HEK293 (cell line): Measurements from ENCODE around the gene KRT71.

ENCODE experiments used
- CTCF ChIA-PET: fragments of 350-600 bp; formaldehyde crosslinking; extraction: SDS; loops from one replicate; lab custom pipeline; 2021; ENCODE audit warnings: antibody characterized with exemption; lab: Yijun Ruan, JAX
- POLR2A ChIA-PET: fragments of 300-600 bp; formaldehyde crosslinking; extraction: SDS; loops from one replicate; lab custom pipeline; 2020; ENCODE audit warnings: antibody characterized with exemption, inconsistent platforms; lab: Yijun Ruan, JAX
- H3K27ac ChIP-seq: fragments of 200-500 bp; sonication (Bioruptor generic); 2 replicates; pipeline ENCODE4 v1.5.1; 2014; ENCODE audit warnings: low read depth, low read length, control low read depth, inconsistent platforms; ENCODE audit errors: extremely low read depth
- H3K36me3 ChIP-seq, 2 experiments: fragments of 200-500 bp in 1 of 2; sonication (Bioruptor generic) in 1 of 2; 1 replicate in 1 of 2; 2 replicates in 1 of 2; pipeline ENCODE4 v1.5.1; 2014 to 2017; ENCODE audit warnings: inconsistent platforms in 2 of 2, low read length in 2 of 2; ENCODE audit not compliant: control insufficient read depth in 2 of 2, insufficient read depth in 1 of 2
- H3K4me1 ChIP-seq: fragments of 200-500 bp; sonication (Bioruptor generic); 2 replicates; pipeline ENCODE4 v1.5.1; 2014; ENCODE audit warnings: mild to moderate bottlenecking, low read length, inconsistent platforms; ENCODE audit not compliant: control insufficient read depth, insufficient read depth
- H3K4me3 ChIP-seq: 2 replicates; pipeline ENCODE4 v1.5.1; 2011; ENCODE audit warnings: low read depth, mild to moderate bottlenecking, control low read depth, low read length, moderate library complexity
- H3K9me3 ChIP-seq: fragments of 200-500 bp; sonication (Bioruptor generic); 2 replicates; pipeline ENCODE4 v1.5.1; 2014; ENCODE audit warnings: low read depth, low read length, inconsistent platforms; ENCODE audit not compliant: control insufficient read depth, insufficient read depth
- MYNN ChIP-seq: fragments of 450-650 bp; formaldehyde crosslinking; IDR thresholded peaks from 2 replicates; pipeline ENCODE4 v1.5.1; 2016; ENCODE audit warnings: missing biosample characterization, missing genetic modification characterization, borderline replicate concordance
- PATZ1 ChIP-seq: fragments of 450-650 bp; formaldehyde crosslinking; IDR thresholded peaks from 2 replicates; pipeline ENCODE4 v1.5.1; 2016; ENCODE audit warnings: missing biosample characterization, missing genetic modification characterization
- TRIM28 ChIP-seq: IDR thresholded peaks from 2 replicates; pipeline ENCODE4 v1.6.1; 2011; ENCODE audit warnings: low read length, control low read depth, borderline replicate concordance
- ZBTB11 ChIP-seq: fragments of 450-650 bp; formaldehyde crosslinking; conservative IDR thresholded peaks from 2 replicates; pipeline ENCODE4 v1.5.1; 2016; ENCODE audit warnings: low read depth, missing biosample characterization, missing genetic modification characterization
- ZNF121 ChIP-seq: fragments of 450-650 bp; formaldehyde crosslinking; IDR thresholded peaks from 2 replicates; pipeline ENCODE4 v1.5.1; 2016; ENCODE audit warnings: missing biosample characterization, missing genetic modification characterization
- ZNF501 ChIP-seq: fragments of 450-650 bp; formaldehyde crosslinking; IDR thresholded peaks from 2 replicates; pipeline ENCODE4 v1.5.1; 2016; ENCODE audit warnings: missing biosample characterization, missing genetic modification characterization
- ZNF530 ChIP-seq: fragments of 450-650 bp; formaldehyde crosslinking; IDR thresholded peaks from 2 replicates; pipeline ENCODE4 v1.5.1; 2016; ENCODE audit warnings: low read depth, missing biosample characterization, missing genetic modification characterization
- ZNF549 ChIP-seq: fragments of 450-650 bp; IDR thresholded peaks from 2 replicates; pipeline ENCODE4 v1.5.1; 2018; ENCODE audit warnings: missing biosample characterization, missing genetic modification characterization, mild to moderate bottlenecking, inconsistent platforms, moderate library complexity
- ZNF561 ChIP-seq: fragments of 450-650 bp; IDR thresholded peaks from 2 replicates; pipeline ENCODE4 v1.5.1; 2018; ENCODE audit warnings: missing biosample characterization, missing genetic modification characterization, borderline replicate concordance
- ZNF571 ChIP-seq: fragments of 450-650 bp; formaldehyde crosslinking; IDR thresholded peaks from 2 replicates; pipeline ENCODE4 v1.5.0; 2017; ENCODE audit warnings: missing biosample characterization, missing genetic modification characterization
- ZNF660 ChIP-seq: fragments of 450-650 bp; IDR thresholded peaks from 2 replicates; pipeline ENCODE4 v1.5.1; 2018; ENCODE audit warnings: missing biosample characterization, mild to moderate bottlenecking, missing genetic modification characterization
- ZNF830 ChIP-seq: fragments of 450-650 bp; IDR thresholded peaks from 2 replicates; pipeline ENCODE4 v1.5.0; 2018; ENCODE audit warnings: missing biosample characterization, missing genetic modification characterization, low read depth, mild to moderate bottlenecking, moderate library complexity
- TF ChIP-seq, protein P1 (sequence below): fragments of 450-650 bp; formaldehyde crosslinking; IDR thresholded peaks from 2 replicates; pipeline ENCODE4 v1.5.1; 2017; ENCODE audit warnings: missing biosample characterization, missing genetic modification characterization
- TF ChIP-seq, protein P2 (sequence below): fragments of 450-650 bp; formaldehyde crosslinking; IDR thresholded peaks from 2 replicates; pipeline ENCODE4 v1.5.1; 2016; ENCODE audit warnings: missing biosample characterization, missing genetic modification characterization, low read depth

The KRT71 gene

GRCh38 chr12:52496590-52497071 lies 56.3 kb downstream of the KRT71 start (continued):
- TF ChIP-seq ZBTB11 (tag by site-specific recombination) = no peak
- TF ChIP-seq, protein P1, sequence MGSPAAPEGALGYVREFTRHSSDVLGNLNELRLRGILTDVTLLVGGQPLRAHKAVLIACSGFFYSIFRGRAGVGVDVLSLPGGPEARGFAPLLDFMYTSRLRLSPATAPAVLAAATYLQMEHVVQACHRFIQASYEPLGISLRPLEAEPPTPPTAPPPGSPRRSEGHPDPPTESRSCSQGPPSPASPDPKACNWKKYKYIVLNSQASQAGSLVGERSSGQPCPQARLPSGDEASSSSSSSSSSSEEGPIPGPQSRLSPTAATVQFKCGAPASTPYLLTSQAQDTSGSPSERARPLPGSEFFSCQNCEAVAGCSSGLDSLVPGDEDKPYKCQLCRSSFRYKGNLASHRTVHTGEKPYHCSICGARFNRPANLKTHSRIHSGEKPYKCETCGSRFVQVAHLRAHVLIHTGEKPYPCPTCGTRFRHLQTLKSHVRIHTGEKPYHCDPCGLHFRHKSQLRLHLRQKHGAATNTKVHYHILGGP = no peak

- POLR2A ChIA-PET = interaction anchor here (0.7 kb wide), 1 partner anchor 349 kb away, joined by 3 read pairs; no protein-coding TSS in a partner anchor
- Histone ChIP-seq H3K36me3 (no peaks in the 10 kb centered on the region), H3K4me3 (no peak overlapping the region), H3K9me3 (no peaks in the 10 kb centered on the region), H3K4me1 (peaks cover 6% of the 10 kb centered on the region)
- no peak for TF ChIP-seq ZNF561 (tag by site-specific recombination)
- TF ChIP-seq ZNF501 (tag by site-specific recombination) = no peak
- no peak for TF ChIP-seq ZNF530 (tag by site-specific recombination)
- TF ChIP-seq ZNF571 (tag by site-specific recombination) = no peak
- TF ChIP-seq ZNF121 (tag by site-specific recombination) = no peak
- no peak for TF ChIP-seq MYNN (tag by site-specific recombination)
- TF ChIP-seq, protein P2, sequence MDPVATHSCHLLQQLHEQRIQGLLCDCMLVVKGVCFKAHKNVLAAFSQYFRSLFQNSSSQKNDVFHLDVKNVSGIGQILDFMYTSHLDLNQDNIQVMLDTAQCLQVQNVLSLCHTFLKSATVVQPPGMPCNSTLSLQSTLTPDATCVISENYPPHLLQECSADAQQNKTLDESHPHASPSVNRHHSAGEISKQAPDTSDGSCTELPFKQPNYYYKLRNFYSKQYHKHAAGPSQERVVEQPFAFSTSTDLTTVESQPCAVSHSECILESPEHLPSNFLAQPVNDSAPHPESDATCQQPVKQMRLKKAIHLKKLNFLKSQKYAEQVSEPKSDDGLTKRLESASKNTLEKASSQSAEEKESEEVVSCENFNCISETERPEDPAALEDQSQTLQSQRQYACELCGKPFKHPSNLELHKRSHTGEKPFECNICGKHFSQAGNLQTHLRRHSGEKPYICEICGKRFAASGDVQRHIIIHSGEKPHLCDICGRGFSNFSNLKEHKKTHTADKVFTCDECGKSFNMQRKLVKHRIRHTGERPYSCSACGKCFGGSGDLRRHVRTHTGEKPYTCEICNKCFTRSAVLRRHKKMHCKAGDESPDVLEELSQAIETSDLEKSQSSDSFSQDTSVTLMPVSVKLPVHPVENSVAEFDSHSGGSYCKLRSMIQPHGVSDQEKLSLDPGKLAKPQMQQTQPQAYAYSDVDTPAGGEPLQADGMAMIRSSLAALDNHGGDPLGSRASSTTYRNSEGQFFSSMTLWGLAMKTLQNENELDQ = no peak
- no peak for TF ChIP-seq ZNF660 (tag by site-specific recombination)
- TF ChIP-seq PATZ1 (tag by site-specific recombination) = no peak
- TF ChIP-seq ZNF830 (tag by site-specific recombination) = no peak
- TF ChIP-seq TRIM28 = no peak
- TF ChIP-seq ZNF549 (tag by site-specific recombination) = no peak
- TF ChIP-seq, all 188 proteins: peak for 0
- H3K27ac ChIP-seq = no peak overlapping the region
- CTCF ChIA-PET = interaction anchor here (0.9 to 2.3 kb wide), 3 partner anchors 12 to 105 kb away, joined by 3 to 7 read pairs (median 4); no protein-coding TSS in a partner anchor
These were observed 56.9 kb downstream of the KRT71 start for GRCh38 chr12:52496054-52496453.
